Osteocyte (in vitro differentiated cells): ENCODE measurements around the gene RNF145. TPM values are rescaled to one million over a fixed set of nuclear protein-coding genes. Genes with fewer than 3 reads are reported as not detected.

Experiments
- DNase-seq: peaks from one replicate; pipeline ENCODE4 v3.0.0; 2021; ENCODE audit warnings: mixed read lengths; ENCODE audit not compliant: unreplicated experiment; ENCODE audit errors: extremely low spot score
- H3K27ac Mint-ChIP-seq: one replicate; pipeline ENCODE4 v1.8.0; 2021; ENCODE audit warnings: mild to moderate bottlenecking, mixed read lengths; ENCODE audit not compliant: unreplicated experiment
- H3K27me3 Mint-ChIP-seq: one replicate; pipeline ENCODE4 v1.8.0; 2021; ENCODE audit warnings: mixed read lengths; ENCODE audit not compliant: unreplicated experiment
- H3K36me3 Mint-ChIP-seq: one replicate; pipeline ENCODE4 v1.8.0; 2021; ENCODE audit warnings: mixed read lengths; ENCODE audit not compliant: unreplicated experiment
- H3K4me1 Mint-ChIP-seq: one replicate; pipeline ENCODE4 v1.8.0; 2021; ENCODE audit warnings: mixed read lengths; ENCODE audit not compliant: unreplicated experiment
- H3K4me3 Mint-ChIP-seq: one replicate; pipeline ENCODE4 v1.8.0; 2021; ENCODE audit warnings: mild to moderate bottlenecking, moderate library complexity, mixed read lengths; ENCODE audit not compliant: unreplicated experiment
- H3K9me3 Mint-ChIP-seq: one replicate; pipeline ENCODE4 v1.8.0; 2021; ENCODE audit warnings: mixed read lengths; ENCODE audit not compliant: unreplicated experiment
- total RNA-seq: library from RNA; stranded (reverse); gene quantifications from 2 replicates; pipeline ENCODE4 v1.2.1, GENCODE V29; 2021
- TF ChIP-seq, protein P1 (sequence below): fragments of 200-600 bp; sonication (generic); IDR thresholded peaks from 2 replicates; pipeline ENCODE4 v1.5.0; 2021; ENCODE audit warnings: antibody characterized with exemption, mild to moderate bottlenecking, moderate library complexity

The RNF145 gene
- total RNA-seq, 1 donor from 2014 or later, result 93.4 TPM

DNA sequence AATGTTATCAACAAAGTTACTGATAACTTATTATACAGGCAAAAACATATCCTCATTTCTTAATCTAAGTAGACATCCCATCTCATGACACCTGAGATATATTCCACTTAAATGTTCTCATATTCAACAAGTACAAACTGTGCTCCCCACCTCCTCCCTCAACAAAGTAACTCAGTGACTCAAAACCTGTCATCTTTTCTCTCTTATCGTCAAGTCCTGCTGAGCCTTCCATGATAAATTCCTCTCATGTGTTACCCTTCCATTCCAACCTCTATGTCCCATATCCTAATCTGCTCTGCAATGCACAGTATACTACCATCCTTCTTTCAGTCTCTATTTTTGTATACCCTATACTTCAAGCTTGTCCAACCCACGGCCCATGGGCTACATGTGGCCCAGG is 13.6 kb downstream of the RNF145 start:
- no peak for DNase-seq
- peaks cover 54% of the 10 kb centered on the region for H3K36me3 Mint-ChIP-seq
- no peak overlapping the region for H3K4me3 Mint-ChIP-seq
- no peak overlapping the region for H3K27ac Mint-ChIP-seq
- TF ChIP-seq, protein P1, sequence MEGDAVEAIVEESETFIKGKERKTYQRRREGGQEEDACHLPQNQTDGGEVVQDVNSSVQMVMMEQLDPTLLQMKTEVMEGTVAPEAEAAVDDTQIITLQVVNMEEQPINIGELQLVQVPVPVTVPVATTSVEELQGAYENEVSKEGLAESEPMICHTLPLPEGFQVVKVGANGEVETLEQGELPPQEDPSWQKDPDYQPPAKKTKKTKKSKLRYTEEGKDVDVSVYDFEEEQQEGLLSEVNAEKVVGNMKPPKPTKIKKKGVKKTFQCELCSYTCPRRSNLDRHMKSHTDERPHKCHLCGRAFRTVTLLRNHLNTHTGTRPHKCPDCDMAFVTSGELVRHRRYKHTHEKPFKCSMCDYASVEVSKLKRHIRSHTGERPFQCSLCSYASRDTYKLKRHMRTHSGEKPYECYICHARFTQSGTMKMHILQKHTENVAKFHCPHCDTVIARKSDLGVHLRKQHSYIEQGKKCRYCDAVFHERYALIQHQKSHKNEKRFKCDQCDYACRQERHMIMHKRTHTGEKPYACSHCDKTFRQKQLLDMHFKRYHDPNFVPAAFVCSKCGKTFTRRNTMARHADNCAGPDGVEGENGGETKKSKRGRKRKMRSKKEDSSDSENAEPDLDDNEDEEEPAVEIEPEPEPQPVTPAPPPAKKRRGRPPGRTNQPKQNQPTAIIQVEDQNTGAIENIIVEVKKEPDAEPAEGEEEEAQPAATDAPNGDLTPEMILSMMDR, result no peak
- peaks cover 19% of the 10 kb centered on the region for H3K4me1 Mint-ChIP-seq
- H3K9me3 Mint-ChIP-seq, result no peaks in the 10 kb centered on the region
- H3K27me3 Mint-ChIP-seq, result no peaks in the 10 kb centered on the region

DNA sequence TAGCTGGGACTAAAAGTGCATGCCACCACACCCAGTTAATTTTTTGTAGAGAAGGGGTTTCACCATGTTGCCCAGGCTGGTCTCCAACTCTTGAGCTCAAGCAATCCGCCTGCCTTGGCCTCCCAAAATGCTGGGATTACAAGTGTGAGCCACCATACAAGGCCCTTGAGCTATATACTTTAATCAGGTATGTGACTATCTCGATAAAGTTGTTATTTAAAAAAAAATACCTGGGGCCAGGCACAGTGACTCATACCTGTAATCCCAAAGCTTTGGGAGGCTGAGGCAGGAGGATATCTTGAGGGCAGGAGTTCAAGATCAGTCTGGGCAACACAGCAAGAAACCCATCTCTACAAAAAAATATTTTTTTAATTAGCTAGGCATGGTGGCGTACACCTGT is 19.2 kb downstream of the RNF145 start:
- no peaks in the 10 kb centered on the region for H3K27me3 Mint-ChIP-seq
- no peaks in the 10 kb centered on the region for H3K9me3 Mint-ChIP-seq
- no peak overlapping the region for H3K4me3 Mint-ChIP-seq
- peaks cover 48% of the 10 kb centered on the region for H3K36me3 Mint-ChIP-seq
- TF ChIP-seq, protein P1, result no peak
- DNase-seq, result no peak
- peak overlapping the region; percentile 76 for H3K27ac Mint-ChIP-seq
- peaks cover 35% of the 10 kb centered on the region for H3K4me1 Mint-ChIP-seq

DNA sequence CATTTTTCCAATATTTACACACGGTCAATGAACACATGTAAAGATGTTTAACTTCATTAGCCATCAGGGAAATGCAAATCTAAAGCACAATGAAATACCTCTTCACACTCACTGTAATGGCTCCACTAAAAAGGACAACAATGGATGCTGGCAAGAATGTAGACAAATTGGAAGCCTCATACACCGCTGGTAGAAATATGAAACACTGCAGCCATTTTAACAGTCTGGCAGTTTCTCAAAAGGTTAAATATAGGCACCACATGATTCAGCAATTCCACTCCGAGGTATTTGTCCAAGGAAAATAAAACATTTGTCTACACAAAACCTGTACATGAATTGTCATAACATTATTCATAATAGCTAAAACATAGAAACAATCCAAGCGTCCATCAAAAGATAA is 20.0 kb downstream of the RNF145 start:
- TF ChIP-seq, protein P1, result no peak
- no peak overlapping the region for H3K4me3 Mint-ChIP-seq
- peaks cover 43% of the 10 kb centered on the region for H3K4me1 Mint-ChIP-seq
- DNase-seq, result no peak
- H3K9me3 Mint-ChIP-seq, result no peaks in the 10 kb centered on the region
- H3K36me3 Mint-ChIP-seq, result peaks cover 41% of the 10 kb centered on the region
- no peaks in the 10 kb centered on the region for H3K27me3 Mint-ChIP-seq
- H3K27ac Mint-ChIP-seq, result peak overlapping the region; percentile 76

DNA sequence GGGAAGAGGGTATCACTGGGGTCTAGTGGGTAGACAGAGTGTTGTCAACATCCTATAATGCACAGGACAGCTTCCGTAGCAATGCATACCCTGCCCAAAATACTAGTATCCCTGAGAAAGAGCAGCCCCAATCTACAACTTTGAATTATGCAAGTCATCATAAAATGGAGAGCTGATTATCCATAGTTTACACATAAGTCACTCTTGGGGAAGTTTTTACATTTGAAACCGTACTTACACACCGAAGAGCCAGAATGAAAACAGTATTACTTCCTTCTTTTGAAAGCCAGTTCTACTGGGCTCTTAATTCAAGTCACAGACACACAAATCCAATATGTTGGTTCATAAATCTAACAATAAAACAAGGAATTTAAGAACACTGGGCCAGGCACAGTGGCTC is 21.6 kb downstream of the RNF145 start:
- Mint-ChIP-seq H3K4me1 (peaks cover 58% of the 10 kb centered on the region), H3K4me3 (no peak overlapping the region), H3K9me3 (no peaks in the 10 kb centered on the region), H3K27me3 (no peaks in the 10 kb centered on the region), H3K36me3 (peaks cover 28% of the 10 kb centered on the region), H3K27ac (peak overlapping the region; percentile 50)
- DNase-seq, result no peak
- TF ChIP-seq, protein P1, result no peak

GRCh38 chr5:159186319-159186718 is 23.0 kb downstream of the RNF145 start:
- TF ChIP-seq, protein P1, result no peak

More at GRCh38 chr5:159186319-159186718, 23.0 kb downstream of the RNF145 start:
- Mint-ChIP-seq H3K36me3 (peaks cover 23% of the 10 kb centered on the region), H3K27me3 (no peaks in the 10 kb centered on the region), H3K4me1 (peaks cover 65% of the 10 kb centered on the region), H3K27ac (peak overlapping the region; percentile 98), H3K9me3 (no peaks in the 10 kb centered on the region), H3K4me3 (no peak overlapping the region)
- no peak for DNase-seq
